CD14-positive monocyte (primary cell): Measurements from ENCODE around the gene NCR2. TPM values are rescaled to one million over a fixed set of nuclear protein-coding genes. Genes with fewer than 3 reads are reported as not detected.

Experiments
- DNase-seq, 3 donors: peaks; one replicate each; pipeline ENCODE4 v3.0.0-alpha.2; 2011 to 2022
- H2AFZ ChIP-seq: 2 replicates; pipeline ENCODE4 v1.6.0; 2012; ENCODE audit warnings: mild to moderate bottlenecking, low read depth, low read length, inconsistent platforms; ENCODE audit not compliant: insufficient read depth, poor library complexity, severe bottlenecking
- H3K27ac ChIP-seq, 2 donors: 1 replicate in 1 of 2; 2 replicates in 1 of 2; pipeline ENCODE4 v1.5.1; 2012 to 2013; ENCODE audit warnings: low read length in 2 of 2, control low read depth in 1 of 2, inconsistent platforms in 1 of 2, low read depth in 1 of 2, mild to moderate bottlenecking in 1 of 2
- H3K27me3 ChIP-seq, 2 donors: one replicate each; pipeline versions ENCODE4 v1.6.0 to v1.6.1; 2011 to 2013; ENCODE audit warnings: low read length in 2 of 2; ENCODE audit not compliant: control insufficient read depth in 2 of 2, insufficient read depth in 2 of 2
- H3K36me3 ChIP-seq, 2 donors: replicated peaks in 1 of 2; 1 replicate in 1 of 2; 2 replicates in 1 of 2; pipeline versions ENCODE4 v1.5.1 to v1.6.1; 2012 to 2013; ENCODE audit warnings: low read length in 2 of 2, control low read depth in 1 of 2, inconsistent platforms in 1 of 2, mild to moderate bottlenecking in 1 of 2; ENCODE audit not compliant: insufficient read depth in 2 of 2, control insufficient read depth in 1 of 2
- H3K4me1 ChIP-seq, 2 donors: 1 replicate in 1 of 2; 2 replicates in 1 of 2; pipeline versions ENCODE4 v1.5.1 to v1.6.1; 2012 to 2013; ENCODE audit warnings: low read length in 2 of 2, control low read depth in 1 of 2, inconsistent platforms in 1 of 2, mild to moderate bottlenecking in 1 of 2, moderate library complexity in 1 of 2; ENCODE audit not compliant: insufficient read depth in 2 of 2, control insufficient read depth in 1 of 2
- H3K4me2 ChIP-seq: replicated peaks from 2 replicates; pipeline ENCODE3; 2012; ENCODE audit warnings: low read length, moderate library complexity, mild to moderate bottlenecking; ENCODE audit not compliant: poor library complexity, severe bottlenecking; ENCODE audit errors: extremely low read depth
- H3K4me3 ChIP-seq, 3 experiments: fragments of 200-600 bp in 1 of 3; sonication (generic) in 1 of 3; replicated peaks in 1 of 3; 1 replicate in 2 of 3; 2 replicates in 1 of 3; pipeline ENCODE4 v1.5.1; 2011 to 2013; ENCODE audit warnings: low read length in 3 of 3, mild to moderate bottlenecking in 3 of 3, control low read depth in 2 of 3, low read depth in 2 of 3, inconsistent platforms in 1 of 3, moderate library complexity in 1 of 3
- H3K79me2 ChIP-seq: 2 replicates; pipeline ENCODE4 v1.6.0; 2012; ENCODE audit warnings: mild to moderate bottlenecking, control low read depth, inconsistent platforms, low read length, moderate library complexity; ENCODE audit not compliant: insufficient read depth
- H3K9ac ChIP-seq: 2 replicates; pipeline ENCODE4 v1.6.0; 2017; ENCODE audit warnings: low read length, mild to moderate bottlenecking; ENCODE audit not compliant: insufficient read depth, poor library complexity, severe bottlenecking
- H3K9me3 ChIP-seq, 2 donors: replicated peaks in 1 of 2; 1 replicate in 1 of 2; 2 replicates in 1 of 2; pipeline versions ENCODE4 v1.5.1 to v1.6.1; 2012 to 2013; ENCODE audit warnings: low read length in 2 of 2, control low read depth in 1 of 2; ENCODE audit not compliant: control insufficient read depth in 1 of 2, insufficient read depth in 1 of 2
- H4K20me1 ChIP-seq: 2 replicates; pipeline ENCODE4 v1.6.0; 2012; ENCODE audit warnings: mild to moderate bottlenecking, low read length, control low read depth, moderate library complexity; ENCODE audit not compliant: insufficient read depth
- H3K27ac Mint-ChIP-seq, 7 donors: one replicate each; pipeline ENCODE4 v1.8.0; 2020; ENCODE audit warnings: mild to moderate bottlenecking in 7 of 7, mixed read lengths in 7 of 7, moderate library complexity in 6 of 7, inconsistent platforms in 2 of 7
- H3K27me3 Mint-ChIP-seq, 3 donors: one replicate each; pipeline ENCODE4 v1.8.0; 2021 to 2022; ENCODE audit warnings: low read depth in 3 of 3, mild to moderate bottlenecking in 3 of 3, mixed read lengths in 3 of 3, moderate library complexity in 3 of 3, inconsistent platforms in 1 of 3
- H3K36me3 Mint-ChIP-seq, 2 donors: one replicate each; pipeline ENCODE4 v1.8.0; 2020; ENCODE audit warnings: mixed read lengths in 2 of 2, inconsistent platforms in 1 of 2, mild to moderate bottlenecking in 1 of 2
- H3K4me1 Mint-ChIP-seq: one replicate; pipeline ENCODE4 v1.8.0; 2020; ENCODE audit warnings: mild to moderate bottlenecking, mixed read lengths
- H3K4me3 Mint-ChIP-seq, 2 donors: one replicate each; pipeline ENCODE4 v1.8.0; 2020; ENCODE audit warnings: mild to moderate bottlenecking in 2 of 2, mixed read lengths in 2 of 2, moderate library complexity in 1 of 2
- H3K9me3 Mint-ChIP-seq, 7 donors: one replicate each; pipeline ENCODE4 v1.8.0; 2020 to 2022; ENCODE audit warnings: mixed read lengths in 7 of 7, mild to moderate bottlenecking in 6 of 7, moderate library complexity in 6 of 7, inconsistent platforms in 2 of 7
- WGBS: methylation state at CpG from one replicate; pipeline ENCODE4 v1.1.5; 2013; ENCODE audit warnings: missing lambda C conversion rate; ENCODE audit not compliant: insufficient coverage; 5-methylcytosine and 5-hydroxymethylcytosine counted together
- intact Hi-C, 2 donors: fragments of 100-400 bp; cut with micrococcal nuclease; formaldehyde crosslinking; loops; one replicate each; pipeline versions ENCODE4 v1.15.0 to v1.15.1; 2023
- polyA plus RNA-seq, 3 donors: library from polyadenylated mRNA; depleted of rRNA in 1 of 3; unstranded in 2 of 3; stranded (reverse) in 1 of 3; fragments of 300-500 nt in 2 of 3; fragments of >200 nt in 1 of 3; fragmentation: Illumina TruSeq in 2 of 3; gene quantifications; 1 replicate in 2 of 3; 2 replicates in 1 of 3; pipeline ENCODE4 v1.2.3, GENCODE V29; 2012 to 2021
- TF ChIP-seq, protein P1 (sequence below): fragments of 200-600 bp; IDR thresholded peaks from one replicate; pipeline ENCODE4 v1.8.0; 2022; ENCODE audit warnings: antibody characterized with exemption, mild to moderate bottlenecking

NCR2 gene
- polyA plus RNA-seq, 3 donors: not detected

GRCh38 chr6:41342241-41342640 lies 6.8 kb downstream of the NCR2 start:
- H3K4me1 Mint-ChIP-seq: no peaks in the 10 kb centered on the region
- Histone ChIP-seq H2AFZ (no peak overlapping the region), H3K9ac (no peak overlapping the region), H3K79me2 (no peaks in the 10 kb centered on the region), H4K20me1 (no peaks in the 10 kb centered on the region), H3K27me3 (no peaks in the 10 kb centered on the region), H3K4me1 (no peaks in the 10 kb centered on the region), H3K36me3 (no peaks in the 10 kb centered on the region), H3K4me2 (no peak overlapping the region), H3K4me3 (no peak overlapping the region), H3K9me3 (no peaks in the 10 kb centered on the region), H3K27ac (no peak overlapping the region)
- H3K36me3 Mint-ChIP-seq: no peaks in the 10 kb centered on the region
- H3K4me3 Mint-ChIP-seq: peak overlapping the region in 1 of 2 donors; percentile 9
- H3K9me3 Mint-ChIP-seq: peaks cover 0 to 3% (median 0%) of the 10 kb centered on the region in 7 donors
- TF ChIP-seq, protein P1, sequence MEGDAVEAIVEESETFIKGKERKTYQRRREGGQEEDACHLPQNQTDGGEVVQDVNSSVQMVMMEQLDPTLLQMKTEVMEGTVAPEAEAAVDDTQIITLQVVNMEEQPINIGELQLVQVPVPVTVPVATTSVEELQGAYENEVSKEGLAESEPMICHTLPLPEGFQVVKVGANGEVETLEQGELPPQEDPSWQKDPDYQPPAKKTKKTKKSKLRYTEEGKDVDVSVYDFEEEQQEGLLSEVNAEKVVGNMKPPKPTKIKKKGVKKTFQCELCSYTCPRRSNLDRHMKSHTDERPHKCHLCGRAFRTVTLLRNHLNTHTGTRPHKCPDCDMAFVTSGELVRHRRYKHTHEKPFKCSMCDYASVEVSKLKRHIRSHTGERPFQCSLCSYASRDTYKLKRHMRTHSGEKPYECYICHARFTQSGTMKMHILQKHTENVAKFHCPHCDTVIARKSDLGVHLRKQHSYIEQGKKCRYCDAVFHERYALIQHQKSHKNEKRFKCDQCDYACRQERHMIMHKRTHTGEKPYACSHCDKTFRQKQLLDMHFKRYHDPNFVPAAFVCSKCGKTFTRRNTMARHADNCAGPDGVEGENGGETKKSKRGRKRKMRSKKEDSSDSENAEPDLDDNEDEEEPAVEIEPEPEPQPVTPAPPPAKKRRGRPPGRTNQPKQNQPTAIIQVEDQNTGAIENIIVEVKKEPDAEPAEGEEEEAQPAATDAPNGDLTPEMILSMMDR: no peak
- peaks cover 13 to 15% (median 15%) of the 10 kb centered on the region in 3 donors for H3K27me3 Mint-ChIP-seq
- WGBS: 83% methylated on average over 1 of the region's 1 CpG
- peak overlapping the region in 2 of 7 donors; percentile 46 to 55 for H3K27ac Mint-ChIP-seq
- intact Hi-C loops: no loop called here
- DNase-seq: no peak

DNA sequence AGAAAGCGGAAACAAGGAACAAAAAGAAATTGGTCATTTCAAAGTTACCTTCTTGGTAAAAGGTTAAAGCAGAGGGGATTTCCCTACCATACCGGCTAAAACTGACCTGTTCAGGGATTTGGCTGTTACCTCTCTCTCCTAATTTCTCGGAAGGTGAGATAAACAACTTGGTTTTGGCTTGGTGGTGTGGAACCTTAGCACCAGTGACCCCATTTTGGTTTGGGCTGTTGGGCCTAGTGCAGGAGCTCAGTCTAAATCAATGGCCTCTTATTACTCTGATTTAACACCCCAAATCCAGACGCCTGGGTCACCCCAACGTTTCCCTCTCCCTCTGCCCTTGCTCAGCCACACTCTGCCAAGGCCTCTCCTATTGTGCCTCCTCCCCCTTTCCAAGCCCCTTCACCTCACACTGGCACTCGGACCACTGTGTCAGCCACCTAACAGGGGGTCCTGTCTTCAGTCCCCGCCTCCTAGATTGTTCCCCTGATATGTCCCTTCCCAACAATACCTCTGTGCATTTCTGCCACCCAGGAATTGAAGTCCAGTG lies 8.3 kb downstream of the NCR2 start:
- Mint-ChIP-seq H3K27ac (peak overlapping the region in 1 of 7 donors; percentile 63), H3K27me3 (peaks cover 13 to 16% (median 13%) of the 10 kb centered on the region in 3 donors), H3K36me3 (no peaks in the 10 kb centered on the region), H3K9me3 (peaks cover 6 to 15% (median 11%) of the 10 kb centered on the region in 7 donors), H3K4me1 (no peaks in the 10 kb centered on the region), H3K4me3 (no peak overlapping the region)
- TF ChIP-seq, protein P1: no peak
- no peaks in the 10 kb centered on the region for H3K36me3 ChIP-seq
- H3K4me1 ChIP-seq: no peaks in the 10 kb centered on the region
- no peak overlapping the region for H2AFZ ChIP-seq
- no peaks in the 10 kb centered on the region for H3K79me2 ChIP-seq
- no peak overlapping the region for H3K4me2 ChIP-seq
- no peak for DNase-seq
- intact Hi-C loops: no loop called here
- 88% methylated on average over 5 of the region's 7 CpGs for WGBS
- H4K20me1 ChIP-seq: no peaks in the 10 kb centered on the region
- no peak overlapping the region for H3K9ac ChIP-seq
- no peak overlapping the region for H3K4me3 ChIP-seq
- peaks cover 5 to 12% of the 10 kb centered on the region in 2 donors for H3K9me3 ChIP-seq
- no peaks in the 10 kb centered on the region for H3K27me3 ChIP-seq
- no peak overlapping the region for H3K27ac ChIP-seq
